ENCODE data around the gene PTGR2. TPM values are rescaled to one million over a fixed set of nuclear protein-coding genes. Genes with fewer than 3 reads are reported as not detected.
"Not testable (repeated sequence)": the region's sequence is repeated elsewhere in the genome, so short reads cannot be mapped to it uniquely, and the experiment has no call there.

Gene PTGR2
- total and polyA plus RNA-seq, 2 experiments from 2014 or later: 7.1 to 11.7 TPM

DNA sequence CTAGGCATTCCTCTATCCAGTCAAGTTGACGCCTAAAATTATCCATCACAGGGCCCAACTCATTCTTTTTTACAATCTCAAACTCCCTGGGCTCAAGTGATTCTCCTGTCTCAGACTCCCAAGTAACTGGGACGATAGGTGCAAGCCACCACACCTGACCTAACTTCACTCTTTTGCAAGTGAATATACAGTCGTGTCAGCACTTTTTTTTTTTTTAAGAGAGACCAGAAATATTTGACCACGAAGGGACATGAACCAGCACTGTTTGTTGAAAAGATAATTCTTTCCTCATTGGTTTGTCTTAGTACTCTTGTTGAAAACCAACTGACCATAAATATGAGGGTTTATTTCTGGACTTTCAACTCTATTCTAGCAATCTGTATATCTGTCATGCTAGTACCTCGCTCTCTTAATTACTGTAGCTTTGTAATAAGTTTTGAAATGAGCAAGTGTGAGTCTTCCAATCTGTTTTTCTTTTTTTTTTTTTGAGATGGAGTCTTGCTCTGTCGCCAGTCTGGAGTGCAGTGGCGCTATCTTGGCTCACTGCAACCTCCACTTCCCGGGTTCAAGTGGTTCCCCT is 14.0 kb downstream of the PTGR2 start:
- no peak overlapping the region for H3K27ac ChIP-seq
- no peaks in the 10 kb centered on the region for H4K20me1 ChIP-seq (ENCODE audit: insufficient read depth, poor library complexity, severe bottlenecking)
- WGBS (ENCODE audit: low lambda C conversion rate, missing lambda C conversion rate): 80% methylated on average over 8 of the region's 8 CpGs
- no peak for TF ChIP-seq EZH2 (IDR thresholded peaks at IDR 0.05; ENCODE audit: borderline replicate concordance)
- no peak for TF ChIP-seq EZH2phosphoT487 (IDR thresholded peaks at IDR 0.05; ENCODE audit: low read depth, severe bottlenecking, unreplicated experiment)
- no peak for TF ChIP-seq CTCF (IDR thresholded peaks at IDR 0.05; ENCODE audit: poor library complexity)
- H3K79me2 ChIP-seq: no peaks in the 10 kb centered on the region
- no peaks in the 10 kb centered on the region for H3K27me3 ChIP-seq
- H3K9me3 ChIP-seq (ENCODE audit: low read depth): no peaks in the 10 kb centered on the region
- no peaks in the 10 kb centered on the region for H3K9me2 ChIP-seq (replicated peaks; ENCODE audit: insufficient read depth)
- no peak for DNase-seq (ENCODE audit: low spot score)
- no peak overlapping the region for H3K4me3 ChIP-seq
- H2AFZ ChIP-seq: no peak overlapping the region
- H3K36me3 ChIP-seq (replicated peaks; ENCODE audit: insufficient read depth, low read depth): no peaks in the 10 kb centered on the region
- no peak overlapping the region for H3K4me2 ChIP-seq
- no peaks in the 10 kb centered on the region for H3K4me1 ChIP-seq (ENCODE audit: insufficient read depth)

DNA sequence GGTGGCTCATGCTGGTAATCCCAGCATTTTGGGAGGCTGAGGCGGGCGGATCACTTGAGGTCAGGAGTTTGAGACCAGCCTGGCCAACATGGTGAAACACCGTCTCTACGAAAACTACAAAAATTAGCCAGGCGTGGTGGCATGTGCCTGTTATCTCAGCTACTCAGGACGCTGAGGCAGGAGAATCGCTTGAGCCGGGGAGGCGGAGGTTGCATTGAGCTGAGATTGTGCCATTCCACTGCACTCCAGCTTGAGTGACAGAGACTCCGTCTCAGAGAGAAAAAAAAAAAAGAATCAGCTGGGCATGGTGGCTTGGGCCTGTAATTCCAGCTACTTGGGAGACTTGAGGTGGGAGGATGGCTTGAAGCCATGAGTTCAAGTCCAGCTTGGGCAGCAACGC is 18.1 kb downstream of the PTGR2 start:
- H3K4me3 ChIP-seq; H3K4me1 ChIP-seq (ENCODE audit: insufficient read depth); DNase-seq (ENCODE audit: low spot score); H3K9me2 ChIP-seq (replicated peaks; ENCODE audit: insufficient read depth); H3K27ac ChIP-seq; H3K79me2 ChIP-seq; H3K4me2 ChIP-seq; H2AFZ ChIP-seq; H4K20me1 ChIP-seq (ENCODE audit: insufficient read depth, poor library complexity, severe bottlenecking); H3K27me3 ChIP-seq; H3K36me3 ChIP-seq (replicated peaks; ENCODE audit: insufficient read depth, low read depth); H3K9me3 ChIP-seq (ENCODE audit: low read depth): not testable (repeated sequence)
- 97% methylated on average over 11 of the region's 11 CpGs for WGBS (ENCODE audit: low lambda C conversion rate, missing lambda C conversion rate)

DNA sequence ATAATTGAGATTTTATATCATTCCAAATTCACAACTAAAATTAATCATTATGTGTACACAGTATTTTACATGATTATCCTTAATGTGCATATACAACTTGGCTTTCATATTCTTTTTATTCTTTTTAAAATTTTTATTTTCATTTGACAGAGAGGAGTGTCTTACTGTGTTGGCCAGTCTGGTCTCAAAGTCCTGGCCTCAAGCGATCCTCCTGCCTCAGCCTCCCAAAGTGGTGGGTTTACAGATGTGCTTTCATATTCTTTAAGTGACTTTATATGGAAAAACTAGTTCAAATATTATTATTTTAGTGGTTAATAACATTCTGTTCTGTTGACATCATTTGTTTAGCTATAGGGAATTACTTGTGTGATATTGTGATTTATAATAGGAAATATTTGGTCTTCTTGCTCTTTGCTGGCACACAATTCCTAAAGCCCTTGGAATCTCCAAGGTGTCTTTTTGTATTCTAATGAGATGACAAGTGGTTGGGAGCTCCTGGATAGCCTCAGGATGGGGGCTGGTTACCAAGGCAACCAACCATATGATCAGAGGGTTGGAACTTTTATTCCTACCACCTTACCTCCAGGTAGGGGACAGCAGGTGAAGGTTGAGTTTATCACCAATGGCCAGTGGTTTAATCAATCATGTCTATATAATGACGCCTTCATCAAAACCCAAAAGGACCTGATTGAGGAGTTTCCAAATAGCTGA is 19.0 kb downstream of the PTGR2 start:
- Histone ChIP-seq H3K36me3 (replicated peaks; ENCODE audit: insufficient read depth, low read depth) (no peaks in the 10 kb centered on the region), H3K27me3 (no peaks in the 10 kb centered on the region), H3K79me2 (no peaks in the 10 kb centered on the region), H2AFZ (no peak overlapping the region), H3K27ac (no peak overlapping the region), H3K4me3 (no peak overlapping the region), H3K4me2 (no peak overlapping the region), H3K9me2 (replicated peaks; ENCODE audit: insufficient read depth) (no peaks in the 10 kb centered on the region), H3K9me3 (ENCODE audit: low read depth) (no peaks in the 10 kb centered on the region), H3K4me1 (ENCODE audit: insufficient read depth) (no peaks in the 10 kb centered on the region), H4K20me1 (ENCODE audit: insufficient read depth, poor library complexity, severe bottlenecking) (no peaks in the 10 kb centered on the region)
- TF ChIP-seq EZH2 (IDR thresholded peaks at IDR 0.05; ENCODE audit: borderline replicate concordance) (no peak), EZH2phosphoT487 (IDR thresholded peaks at IDR 0.05; ENCODE audit: low read depth, severe bottlenecking, unreplicated experiment) (no peak), CTCF (IDR thresholded peaks at IDR 0.05; ENCODE audit: poor library complexity) (no peak)
- WGBS (ENCODE audit: low lambda C conversion rate, missing lambda C conversion rate): 100% methylated on average over 2 of the region's 2 CpGs
- DNase-seq (ENCODE audit: low spot score): no peak

- Histone ChIP-seq H3K36me3 (replicated peaks; ENCODE audit: insufficient read depth, low read depth) (no peaks in the 10 kb centered on the region), H3K79me2 (no peaks in the 10 kb centered on the region), H3K9me3 (ENCODE audit: low read depth) (no peaks in the 10 kb centered on the region), H3K27me3 (no peaks in the 10 kb centered on the region), H4K20me1 (ENCODE audit: insufficient read depth, poor library complexity, severe bottlenecking) (no peaks in the 10 kb centered on the region), H3K27ac (no peak overlapping the region), H3K4me1 (ENCODE audit: insufficient read depth) (no peaks in the 10 kb centered on the region), H3K4me3 (no peak overlapping the region), H3K4me2 (no peak overlapping the region), H2AFZ (no peak overlapping the region), H3K9me2 (replicated peaks; ENCODE audit: insufficient read depth) (no peaks in the 10 kb centered on the region)
- 93% methylated on average over 3 of the region's 3 CpGs for WGBS (ENCODE audit: low lambda C conversion rate, missing lambda C conversion rate)
- no peak for DNase-seq (ENCODE audit: low spot score)
- TF ChIP-seq EZH2 (IDR thresholded peaks at IDR 0.05; ENCODE audit: borderline replicate concordance) (no peak), EZH2phosphoT487 (IDR thresholded peaks at IDR 0.05; ENCODE audit: low read depth, severe bottlenecking, unreplicated experiment) (no peak), CTCF (IDR thresholded peaks at IDR 0.05; ENCODE audit: poor library complexity) (no peak)
These were observed 22.0 kb downstream of the PTGR2 start for GRCh38 chr14:73873660-73874059.

Data from hepatocyte (in vitro differentiated cells).